SIG-M5 treated with dmso at 0.1 percent for 504 hours (cell line): ENCODE measurements around the gene CEMIP.
A peak's percentile ranks its signal among the peaks of the same experiment; 100 is the strongest.

Experiments used
- DNase-seq: peaks from one replicate; lab custom pipeline; 2025; ENCODE audit not compliant: unreplicated experiment; lab: John Stamatoyannopoulos, UW

CEMIP gene

GRCh38 chr15:80780416-80781221 lies 1.4 kb downstream of the CEMIP start:
- no peak for DNase-seq

DNA sequence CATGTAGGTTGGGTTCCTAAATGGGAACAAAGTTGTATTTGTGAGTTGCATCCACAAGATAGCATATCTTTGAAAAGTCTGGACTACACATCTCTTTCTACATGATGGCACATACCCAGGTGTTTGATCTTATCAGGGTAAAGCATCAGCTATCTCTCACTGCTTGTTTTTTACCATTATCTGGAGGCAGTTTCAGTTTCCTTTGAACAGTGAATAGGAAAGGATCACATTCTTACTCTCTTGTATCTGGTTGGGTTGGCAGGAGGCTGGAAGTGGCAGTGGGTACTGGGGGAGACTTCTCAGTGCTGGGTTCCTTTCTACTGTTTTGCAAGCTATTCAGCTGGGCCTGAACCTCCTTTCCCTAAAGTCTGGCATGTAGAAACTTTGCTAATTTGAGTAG lies 4.1 kb downstream of the CEMIP start:
- no peak for DNase-seq

GRCh38 chr15:80785335-80785734 lies 6.2 kb downstream of the CEMIP start:
- DNase-seq = no peak

DNA sequence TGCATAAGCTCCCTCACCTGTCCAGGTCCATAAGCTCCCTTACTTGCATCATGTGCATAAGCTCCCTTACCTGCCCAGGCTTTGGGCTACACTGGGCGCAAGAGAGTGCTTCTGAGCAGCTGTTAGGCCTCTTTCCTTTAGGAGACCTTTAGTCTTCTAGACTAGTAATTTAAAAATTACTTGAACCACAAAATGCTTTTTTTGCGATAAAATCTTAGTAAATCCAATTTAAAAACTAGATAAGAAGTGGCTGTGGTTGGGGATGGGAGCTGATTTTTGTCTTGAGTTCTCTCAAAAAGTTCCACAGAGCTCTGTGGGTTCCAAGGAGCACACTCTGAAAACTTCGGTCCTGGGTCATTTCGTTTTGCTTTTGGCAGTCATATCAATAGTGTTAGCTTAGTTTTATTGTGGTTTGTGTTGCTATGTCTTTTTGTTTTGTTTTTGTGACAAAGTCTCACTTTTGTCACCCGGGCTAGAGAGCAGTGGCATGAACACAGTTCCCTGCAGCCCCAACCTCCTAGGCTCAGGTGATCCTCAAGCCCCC lies 6.7 kb downstream of the CEMIP start:
- no peak for DNase-seq

DNA sequence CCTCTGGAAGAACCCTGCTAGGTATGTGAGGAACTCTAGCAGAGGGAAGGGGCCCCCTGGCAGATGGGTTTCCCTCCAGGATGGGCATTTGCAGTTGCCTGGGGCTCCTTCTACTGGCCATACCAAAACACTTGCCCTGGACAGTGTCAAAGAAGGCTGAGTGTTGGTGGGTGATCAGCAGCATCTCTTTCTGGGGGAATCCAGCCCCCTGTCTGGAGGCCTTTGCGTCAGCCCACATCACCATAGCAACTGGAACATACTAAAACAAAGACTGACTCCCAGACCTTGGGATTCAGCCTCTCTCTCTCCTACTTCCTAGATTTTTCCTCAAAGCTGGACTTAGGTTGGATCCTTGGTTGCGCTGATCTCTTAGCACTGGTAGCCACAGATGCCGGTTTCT lies 8.1 kb downstream of the CEMIP start:
- no peak for DNase-seq

DNA sequence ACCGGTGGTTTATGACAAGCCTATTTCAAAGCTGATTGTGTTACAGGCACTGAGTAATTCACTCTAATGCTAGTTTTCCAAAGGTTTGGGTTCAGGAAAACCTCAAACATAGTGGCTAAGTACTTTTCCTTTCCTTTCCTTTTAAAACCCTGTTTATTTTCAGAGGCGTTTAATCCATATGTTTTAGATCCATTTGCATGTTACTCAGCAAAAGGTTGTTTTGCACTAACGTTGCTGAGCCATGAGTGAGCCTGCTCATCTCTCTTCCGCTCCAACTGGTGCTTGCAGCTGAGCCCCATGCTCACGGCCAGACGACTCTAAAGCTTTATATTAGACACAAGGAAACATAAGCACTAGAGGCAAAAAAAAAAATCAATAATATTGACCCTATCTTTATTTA lies 9.4 kb downstream of the CEMIP start:
- no peak for DNase-seq

DNA sequence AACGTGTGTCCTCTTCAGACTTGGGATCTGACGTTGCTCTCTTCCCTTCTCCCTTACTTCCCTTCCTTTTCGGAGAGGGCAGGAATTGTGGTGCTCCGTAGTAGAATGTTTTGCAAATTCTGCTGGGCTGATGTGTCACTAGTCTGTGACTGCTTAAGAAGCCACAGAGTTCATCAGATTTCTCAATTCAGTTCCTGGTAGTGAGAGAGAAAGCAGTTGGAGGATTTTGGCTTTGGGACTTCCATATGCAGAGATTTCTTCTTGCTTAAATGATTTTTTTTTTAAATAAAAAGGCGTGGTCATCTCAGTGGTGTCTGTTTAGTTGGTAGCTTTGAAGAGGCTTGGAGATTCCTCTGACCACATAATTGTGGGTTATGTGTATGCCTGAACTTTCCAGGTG lies 10.1 kb downstream of the CEMIP start:
- peak; percentile 18 for DNase-seq

DNA sequence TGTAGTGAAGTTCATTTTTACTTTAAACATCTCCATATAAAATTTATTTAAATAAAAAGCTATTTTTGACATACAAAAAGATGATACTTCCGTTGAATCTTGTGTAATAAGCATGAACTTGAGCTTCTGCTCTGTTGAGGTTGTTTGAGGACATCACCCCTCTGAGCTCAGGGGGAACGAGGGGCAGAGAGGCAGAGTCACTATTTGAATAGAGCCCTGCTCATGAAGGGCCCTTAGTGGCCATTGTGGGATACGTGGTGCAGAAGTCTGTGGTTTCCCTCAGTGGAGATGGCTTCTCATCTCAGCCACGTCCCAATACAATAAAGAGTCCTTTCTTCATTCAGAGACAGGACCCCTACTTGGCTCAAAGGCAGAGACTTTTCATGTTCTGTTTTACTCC lies 10.6 kb downstream of the CEMIP start:
- DNase-seq = no peak

GRCh38 chr15:80790236-80790635 lies 11.1 kb downstream of the CEMIP start:
- DNase-seq = no peak

DNA sequence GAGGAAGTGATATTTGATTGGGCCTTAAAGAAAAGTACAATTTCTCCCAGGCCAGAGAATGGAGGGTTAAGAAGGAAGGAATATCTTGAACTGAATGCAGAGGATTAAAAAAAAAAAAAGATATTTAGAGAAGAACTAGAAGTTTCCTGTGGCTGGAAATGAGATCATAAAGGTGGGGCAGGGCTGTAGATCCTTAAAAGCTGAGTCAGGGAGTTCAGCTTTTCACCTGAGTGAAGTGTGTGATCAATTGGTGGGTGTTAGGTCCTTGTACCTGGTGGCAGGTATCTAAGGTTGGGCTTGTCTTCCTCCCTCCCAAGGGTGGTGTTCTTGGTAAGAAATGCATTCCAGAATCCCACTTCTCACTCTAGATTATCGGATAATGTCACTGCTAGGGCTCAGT lies 11.8 kb downstream of the CEMIP start:
- DNase-seq = no peak

GRCh38 chr15:80796407-80796806 lies 17.2 kb downstream of the CEMIP start:
- DNase-seq = no peak

GRCh38 chr15:80798911-80799310 lies 19.7 kb downstream of the CEMIP start:
- no peak for DNase-seq

DNA sequence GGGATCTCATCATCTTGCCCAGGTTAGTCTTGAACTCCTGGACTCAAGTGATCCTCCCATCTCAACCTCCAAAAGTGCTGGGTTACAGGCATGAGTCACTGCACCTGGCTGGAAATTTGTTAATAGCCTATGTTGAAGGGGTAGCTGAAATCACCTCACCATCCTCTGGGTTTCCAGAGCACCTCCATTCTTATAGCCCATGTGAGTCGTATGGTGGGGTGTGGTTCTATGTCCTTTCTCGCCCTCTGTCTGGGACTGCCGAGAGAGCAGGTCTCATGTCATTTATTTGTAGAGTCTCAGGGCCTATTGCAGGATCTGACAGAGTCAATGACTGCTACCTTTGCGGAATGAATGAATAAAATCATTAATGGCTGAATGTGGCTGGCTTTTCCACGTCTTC lies 20.9 kb downstream of the CEMIP start:
- DNase-seq = no peak

- DNase-seq = no peak
These were observed 22.9 kb downstream of the CEMIP start for GRCh38 chr15:80801891-80802680.

DNA sequence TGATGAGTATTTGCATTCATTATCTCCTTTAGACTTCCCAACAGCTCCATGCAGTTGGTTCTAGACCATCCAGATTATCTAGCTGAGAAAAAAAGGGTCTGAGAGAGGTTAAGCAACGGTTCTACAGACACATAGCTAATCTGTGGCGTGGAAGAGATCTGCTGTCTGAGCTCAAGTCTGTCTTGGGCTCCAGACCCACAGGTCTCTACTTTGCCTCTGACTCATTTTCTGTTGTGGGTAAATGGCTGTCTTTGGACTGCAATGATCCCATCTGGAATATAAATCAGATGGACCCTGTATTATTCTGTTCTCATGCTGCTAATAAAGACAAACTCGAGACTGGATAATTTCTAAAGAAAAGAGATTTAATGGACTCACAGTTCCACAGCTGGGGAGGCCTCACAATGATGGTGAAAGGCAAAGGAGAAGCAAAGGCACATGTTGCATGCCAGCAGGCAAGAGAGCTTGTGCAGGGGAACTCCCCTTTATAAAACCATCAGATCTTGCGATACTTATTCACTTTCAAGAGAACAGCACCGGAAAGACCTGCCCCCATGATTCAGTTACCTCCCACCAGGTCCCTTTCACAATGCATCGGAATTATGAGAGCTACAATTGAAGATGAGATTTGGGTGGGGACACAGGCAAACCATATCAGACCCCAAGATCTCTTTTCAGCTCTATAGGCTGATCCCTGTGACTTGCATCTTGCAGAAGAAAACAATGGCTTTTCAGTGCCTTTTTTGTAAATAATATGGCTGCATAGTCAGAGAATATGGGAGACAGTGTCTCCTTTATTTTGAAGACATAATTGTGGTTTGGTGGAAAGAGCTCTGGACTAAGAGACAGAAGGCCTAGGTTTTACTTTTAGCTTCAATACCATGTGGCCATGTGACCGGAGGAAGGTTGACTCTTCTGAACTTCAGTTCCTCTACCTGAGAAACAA lies 24.7 kb downstream of the CEMIP start:
- no peak for DNase-seq

DNA sequence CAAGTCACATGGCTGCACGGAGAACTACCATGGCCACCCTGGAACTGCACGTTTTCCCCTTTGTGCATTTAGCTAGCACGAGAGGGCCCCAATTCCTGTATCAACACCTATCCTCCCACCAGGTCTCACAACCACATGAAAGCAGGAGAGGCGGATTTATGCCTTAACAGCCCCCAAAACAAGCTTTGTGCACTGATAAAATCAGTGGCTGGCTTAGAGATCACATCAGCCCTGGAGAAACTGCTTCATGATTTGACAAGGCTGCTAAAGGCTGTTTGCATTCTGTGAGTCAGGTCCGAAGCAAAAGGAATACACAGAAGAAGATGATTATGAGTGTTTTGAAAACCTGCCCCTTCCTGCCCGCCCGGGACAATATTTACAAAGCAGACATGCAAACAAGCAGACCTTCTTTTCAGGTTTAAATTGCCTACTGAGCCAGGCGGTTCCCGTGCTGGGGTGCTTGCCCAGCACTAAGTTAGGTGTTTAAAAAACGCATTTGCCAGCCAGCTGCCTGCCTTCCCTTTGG lies 25.9 kb downstream of the CEMIP start:
- DNase-seq = peak; percentile 46

- no peak for DNase-seq
These were observed 32.7 kb downstream of the CEMIP start for GRCh38 chr15:80811781-80812315.

DNA sequence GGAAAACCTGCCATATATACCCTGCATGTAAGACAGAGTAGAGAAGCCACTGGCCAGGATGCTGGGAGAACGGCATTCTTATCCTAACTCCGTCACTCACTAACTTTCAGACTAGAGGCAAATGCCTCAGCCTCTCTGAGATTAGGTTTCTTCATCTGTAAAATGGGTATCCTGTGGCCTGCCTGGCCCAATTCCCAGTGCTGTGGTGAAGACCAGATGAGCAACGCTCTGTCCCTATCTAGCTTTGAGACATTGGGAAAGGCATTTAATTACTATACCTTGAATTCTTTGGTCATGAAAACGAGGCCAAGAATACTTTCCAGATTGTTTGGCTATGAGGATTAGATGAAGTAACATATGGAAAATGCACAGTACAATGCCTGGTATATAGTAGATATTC lies 35.9 kb downstream of the CEMIP start:
- DNase-seq = no peak

- no peak for DNase-seq
These were observed 37.0 kb downstream of the CEMIP start for GRCh38 chr15:80816049-80816653.

DNA sequence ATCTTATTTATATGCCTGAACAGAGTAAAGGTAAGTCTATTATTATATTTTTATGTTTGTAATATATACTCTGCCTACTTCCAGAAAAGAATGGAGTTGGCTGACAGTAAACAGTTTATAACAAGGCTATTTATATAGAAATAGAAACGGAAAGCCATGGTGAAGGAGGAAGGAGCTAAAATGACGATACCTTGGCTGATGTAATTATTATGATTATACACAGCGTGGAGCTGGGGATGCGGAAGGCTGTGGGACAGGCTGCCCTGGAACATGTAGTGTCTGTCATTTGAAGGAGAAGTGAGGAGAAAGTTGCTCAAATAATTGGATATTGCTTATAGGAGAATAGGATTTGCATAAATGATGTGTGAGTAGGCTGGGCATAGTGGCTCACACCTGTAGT lies 37.8 kb downstream of the CEMIP start:
- no peak for DNase-seq
